ENCODE data around the gene VSX2.
A peak's percentile ranks its signal among the peaks of the same experiment; 100 is the strongest.

Gene VSX2

GRCh38 chr14:74238974-74239847 lies at the start of gene VSX2:
VSX2 (plus strand) TSS chr14:74239449; CDS start chr14:74239562, 113 bp downstream.
- DNase-seq = no peak

GRCh38 chr14:74190927-74191575 lies 48.2 kb upstream of the VSX2 start:
- no peak for DNase-seq

- no peak for DNase-seq
These were observed 44.6 kb upstream of the VSX2 start for GRCh38 chr14:74194506-74195274.

GRCh38 chr14:74195623-74196022 lies 43.6 kb upstream of the VSX2 start:
- no peak for DNase-seq

GRCh38 chr14:74198441-74199234 lies 40.6 kb upstream of the VSX2 start:
- DNase-seq = no peak

GRCh38 chr14:74202113-74202512 lies 37.1 kb upstream of the VSX2 start:
- DNase-seq = no peak

GRCh38 chr14:74203639-74204038 lies 35.6 kb upstream of the VSX2 start:
- DNase-seq = no peak

- no peak for DNase-seq
These were observed 34.8 kb upstream of the VSX2 start for GRCh38 chr14:74204491-74204890.

GRCh38 chr14:74205882-74206281 lies 33.4 kb upstream of the VSX2 start:
- no peak for DNase-seq

- no peak for DNase-seq
These were observed 31.3 kb upstream of the VSX2 start for GRCh38 chr14:74207943-74208342.

- no peak for DNase-seq
These were observed 30.6 kb upstream of the VSX2 start for GRCh38 chr14:74208642-74209041.

GRCh38 chr14:74211945-74212580 lies 27.2 kb upstream of the VSX2 start:
- DNase-seq = no peak

- no peak for DNase-seq
These were observed 25.1 kb upstream of the VSX2 start for GRCh38 chr14:74213907-74214803.

- DNase-seq = no peak
These were observed 22.6 kb upstream of the VSX2 start for GRCh38 chr14:74216671-74217070.

- peak; percentile 58 for DNase-seq
These were observed 21.4 kb upstream of the VSX2 start for GRCh38 chr14:74217672-74218448.

- DNase-seq = no peak
These were observed 20.8 kb upstream of the VSX2 start for GRCh38 chr14:74218462-74218861.

- DNase-seq = no peak
These were observed 19.7 kb upstream of the VSX2 start for GRCh38 chr14:74219277-74220205.

GRCh38 chr14:74220991-74221390 lies 18.3 kb upstream of the VSX2 start:
- DNase-seq = no peak

GRCh38 chr14:74221741-74222140 lies 17.5 kb upstream of the VSX2 start:
- DNase-seq = no peak
